ENCODE measurements around the gene AIFM2.

Gene AIFM2

DNA sequence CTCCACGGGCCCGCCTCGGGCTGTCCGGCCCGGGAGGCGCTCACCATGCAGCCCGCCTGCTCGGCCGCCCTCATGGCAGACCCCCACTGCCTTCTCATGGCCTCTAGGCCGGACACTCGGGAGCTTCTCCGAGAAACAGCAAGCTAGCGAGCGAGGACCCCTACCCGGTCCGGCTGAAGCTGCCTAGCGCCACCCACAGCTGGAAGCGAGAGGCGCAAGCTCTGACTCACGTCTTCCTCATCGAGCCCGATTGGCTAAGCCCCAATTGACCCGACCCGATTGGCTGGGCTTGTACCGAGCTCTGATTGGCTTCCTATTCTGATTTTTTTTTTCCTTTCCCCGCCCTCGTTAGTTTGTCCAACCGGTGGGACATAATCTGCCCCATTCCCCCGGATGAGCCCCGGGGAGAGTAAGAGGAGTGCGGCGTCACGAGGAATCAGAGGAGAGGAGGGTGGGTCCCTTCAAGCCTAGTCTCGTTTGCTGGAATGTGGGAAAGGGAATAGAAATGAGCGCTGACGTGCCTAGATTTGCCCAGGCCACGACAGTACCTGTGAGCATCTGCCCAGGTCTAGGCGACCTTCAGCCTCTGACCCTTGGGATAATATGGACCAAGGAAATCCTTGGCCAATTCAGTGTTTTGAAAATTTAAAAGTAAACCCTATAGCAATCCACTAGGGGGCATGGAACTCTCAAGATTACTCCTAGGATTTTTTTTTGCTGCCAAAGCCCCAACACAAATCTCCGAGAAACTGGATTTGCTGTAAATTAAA is 14.0 kb upstream of the AIFM2 start, which contains the start of gene TYSND1 (continued):
- TF ChIP-seq ZNF843 (tag by site-specific recombination; IDR thresholded peaks at IDR 0.05) (peak; percentile 30), ZNF501 (tag by site-specific recombination; IDR thresholded peaks at IDR 0.05) (peak; percentile 75; the same call in 1 of the 2 replicates), ZFP69B (tag by site-specific recombination; IDR thresholded peaks at IDR 0.05) (peak; percentile 95), ZNF654 (tag by site-specific recombination; IDR thresholded peaks at IDR 0.05; ENCODE audit: low read depth) (peak; percentile 52), SCRT1 (tag by site-specific recombination; IDR thresholded peaks at IDR 0.05; ENCODE audit: borderline replicate concordance) (peak; percentile 28; the same call in 1 of the 2 replicates), SP7 (tag by site-specific recombination; IDR thresholded peaks at IDR 0.05) (peak; percentile 84), GFI1B (tag by site-specific recombination; IDR thresholded peaks at IDR 0.05) (no peak), ZNF366 (tag by site-specific recombination; conservative IDR thresholded peaks at IDR 0.05) (peak; percentile 65), ZBTB17 (tag by site-specific recombination; IDR thresholded peaks at IDR 0.05) (peak; percentile 97), ZNF24 (tag by site-specific recombination; IDR thresholded peaks at IDR 0.05) (0 out of 2 replicates have a peak, but pooled peaks have one; percentile 27), ZXDB (tag by site-specific recombination; IDR thresholded peaks at IDR 0.05) (peak; percentile 76), GLIS2 (tag by site-specific recombination; IDR thresholded peaks at IDR 0.05) (peak; percentile 57; the same call in 1 of the 2 replicates), ZIC2 (tag by site-specific recombination; IDR thresholded peaks at IDR 0.05) (peak; percentile 6; the same call in 1 of the 2 replicates), ZBTB48 (tag by site-specific recombination; IDR thresholded peaks at IDR 0.05) (peak; percentile 39; the same call in 1 of the 2 replicates)
- TF ChIP-seq, protein P1, sequence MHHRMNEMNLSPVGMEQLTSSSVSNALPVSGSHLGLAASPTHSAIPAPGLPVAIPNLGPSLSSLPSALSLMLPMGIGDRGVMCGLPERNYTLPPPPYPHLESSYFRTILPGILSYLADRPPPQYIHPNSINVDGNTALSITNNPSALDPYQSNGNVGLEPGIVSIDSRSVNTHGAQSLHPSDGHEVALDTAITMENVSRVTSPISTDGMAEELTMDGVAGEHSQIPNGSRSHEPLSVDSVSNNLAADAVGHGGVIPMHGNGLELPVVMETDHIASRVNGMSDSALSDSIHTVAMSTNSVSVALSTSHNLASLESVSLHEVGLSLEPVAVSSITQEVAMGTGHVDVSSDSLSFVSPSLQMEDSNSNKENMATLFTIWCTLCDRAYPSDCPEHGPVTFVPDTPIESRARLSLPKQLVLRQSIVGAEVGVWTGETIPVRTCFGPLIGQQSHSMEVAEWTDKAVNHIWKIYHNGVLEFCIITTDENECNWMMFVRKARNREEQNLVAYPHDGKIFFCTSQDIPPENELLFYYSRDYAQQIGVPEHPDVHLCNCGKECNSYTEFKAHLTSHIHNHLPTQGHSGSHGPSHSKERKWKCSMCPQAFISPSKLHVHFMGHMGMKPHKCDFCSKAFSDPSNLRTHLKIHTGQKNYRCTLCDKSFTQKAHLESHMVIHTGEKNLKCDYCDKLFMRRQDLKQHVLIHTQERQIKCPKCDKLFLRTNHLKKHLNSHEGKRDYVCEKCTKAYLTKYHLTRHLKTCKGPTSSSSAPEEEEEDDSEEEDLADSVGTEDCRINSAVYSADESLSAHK (tag by site-specific recombination; IDR thresholded peaks at IDR 0.05): no peak
- TF ChIP-seq, protein P2, sequence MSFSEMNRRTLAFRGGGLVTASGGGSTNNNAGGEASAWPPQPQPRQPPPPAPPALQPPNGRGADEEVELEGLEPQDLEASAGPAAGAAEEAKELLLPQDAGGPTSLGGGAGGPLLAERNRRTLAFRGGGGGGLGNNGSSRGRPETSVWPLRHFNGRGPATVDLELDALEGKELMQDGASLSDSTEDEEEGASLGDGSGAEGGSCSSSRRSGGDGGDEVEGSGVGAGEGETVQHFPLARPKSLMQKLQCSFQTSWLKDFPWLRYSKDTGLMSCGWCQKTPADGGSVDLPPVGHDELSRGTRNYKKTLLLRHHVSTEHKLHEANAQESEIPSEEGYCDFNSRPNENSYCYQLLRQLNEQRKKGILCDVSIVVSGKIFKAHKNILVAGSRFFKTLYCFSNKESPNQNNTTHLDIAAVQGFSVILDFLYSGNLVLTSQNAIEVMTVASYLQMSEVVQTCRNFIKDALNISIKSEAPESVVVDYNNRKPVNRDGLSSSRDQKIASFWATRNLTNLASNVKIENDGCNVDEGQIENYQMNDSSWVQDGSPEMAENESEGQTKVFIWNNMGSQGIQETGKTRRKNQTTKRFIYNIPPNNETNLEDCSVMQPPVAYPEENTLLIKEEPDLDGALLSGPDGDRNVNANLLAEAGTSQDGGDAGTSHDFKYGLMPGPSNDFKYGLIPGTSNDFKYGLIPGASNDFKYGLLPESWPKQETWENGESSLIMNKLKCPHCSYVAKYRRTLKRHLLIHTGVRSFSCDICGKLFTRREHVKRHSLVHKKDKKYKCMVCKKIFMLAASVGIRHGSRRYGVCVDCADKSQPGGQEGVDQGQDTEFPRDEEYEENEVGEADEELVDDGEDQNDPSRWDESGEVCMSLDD (tag by site-specific recombination; IDR thresholded peaks at IDR 0.05): 0 out of 2 replicates have a peak, but pooled peaks have one; percentile 30
- TF ChIP-seq, protein P3, sequence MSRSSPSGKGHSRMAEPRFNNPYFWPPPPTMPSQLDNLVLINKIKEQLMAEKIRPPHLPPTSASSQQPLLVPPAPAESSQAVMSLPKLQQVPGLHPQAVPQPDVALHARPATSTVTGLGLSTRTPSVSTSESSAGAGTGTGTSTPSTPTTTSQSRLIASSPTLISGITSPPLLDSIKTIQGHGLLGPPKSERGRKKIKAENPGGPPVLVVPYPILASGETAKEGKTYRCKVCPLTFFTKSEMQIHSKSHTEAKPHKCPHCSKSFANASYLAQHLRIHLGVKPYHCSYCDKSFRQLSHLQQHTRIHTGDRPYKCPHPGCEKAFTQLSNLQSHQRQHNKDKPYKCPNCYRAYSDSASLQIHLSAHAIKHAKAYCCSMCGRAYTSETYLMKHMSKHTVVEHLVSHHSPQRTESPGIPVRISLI (tag by site-specific recombination; IDR thresholded peaks at IDR 0.05): peak; percentile 96

DNA sequence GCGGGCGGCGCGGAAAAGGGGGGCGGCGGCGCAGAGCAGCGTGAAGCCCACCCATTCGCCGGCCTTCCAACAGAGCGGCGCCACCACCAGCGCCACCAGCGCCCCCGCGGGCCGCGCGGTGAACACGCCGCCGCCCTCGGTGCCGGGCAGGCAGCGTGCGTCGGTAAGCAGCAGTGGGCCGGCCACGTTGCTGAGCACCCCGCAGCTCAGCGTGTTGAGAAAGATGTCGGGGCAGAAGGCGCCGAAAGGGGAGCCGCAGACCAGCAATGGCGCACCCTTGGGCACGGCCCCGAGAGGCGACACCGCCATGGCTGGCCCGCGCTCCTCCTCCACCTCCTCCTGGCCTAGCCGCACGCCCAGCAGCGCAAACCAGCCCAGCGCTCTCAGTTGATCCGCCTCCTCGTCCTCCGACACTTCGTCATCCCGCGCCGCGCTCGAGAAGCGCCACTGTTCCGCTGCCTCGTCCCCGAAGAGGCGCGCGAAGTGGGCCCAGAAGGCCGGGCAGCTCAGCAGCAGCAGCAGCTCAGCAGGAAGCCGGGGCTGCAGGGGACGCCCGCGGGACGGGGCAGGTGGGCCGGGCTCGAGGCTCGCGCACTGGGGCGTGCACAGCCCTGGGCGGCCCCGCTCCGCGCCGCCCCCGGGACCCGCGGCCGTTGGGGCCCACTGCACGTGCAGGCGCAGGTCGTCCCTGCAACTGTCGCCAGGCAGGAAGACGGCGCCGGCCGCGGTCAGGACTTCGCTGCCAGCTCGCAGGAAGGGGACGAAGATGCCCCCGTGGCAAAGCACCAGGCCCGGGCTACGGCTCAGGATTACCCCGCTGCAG is 13.3 kb upstream of the AIFM2 start:
- peak overlapping the region; percentile 84 for H3K27ac ChIP-seq (ENCODE audit: extremely low read depth, low read depth, low read length)
- H3K9me3 ChIP-seq (ENCODE audit: control insufficient read depth, insufficient read depth, low read depth, low read length): no peaks in the 10 kb centered on the region
- ChIA-PET POLR2A (interaction anchor here (0.5 to 3.6 kb wide), 50 partner anchors 8 to 1146 kb away, joined by 3 to 81 read pairs (median 4); partner anchors contain the start of genes AIFM2, EIF4EBP2, MACROH2A2 and PPA1), CTCF (interaction anchor here (0.6 to 3.8 kb wide), 48 partner anchors 8 to 1951 kb away, joined by 3 to 63 read pairs (median 4); partner anchors contain the start of genes AIFM2 and SAR1A)
- peaks cover 6 to 37% of the 10 kb centered on the region in 2 experiments; a peak in 2 of 3 replicates for H3K36me3 ChIP-seq (ENCODE audit: control insufficient read depth in 2 of 2, insufficient read depth in 1 of 2, low read length in 2 of 2)
- H3K4me3 ChIP-seq (ENCODE audit: low read depth, low read length): peak overlapping the region; percentile 64
- H3K4me1 ChIP-seq (ENCODE audit: control insufficient read depth, insufficient read depth, low read length): peaks cover 6% of the 10 kb centered on the region; the same call in 1 of the 2 replicates
- TF ChIP-seq ZNF76 (tag by site-specific recombination; IDR thresholded peaks at IDR 0.05; ENCODE audit: borderline replicate concordance, low read depth): no peak
- TF ChIP-seq, protein P4, sequence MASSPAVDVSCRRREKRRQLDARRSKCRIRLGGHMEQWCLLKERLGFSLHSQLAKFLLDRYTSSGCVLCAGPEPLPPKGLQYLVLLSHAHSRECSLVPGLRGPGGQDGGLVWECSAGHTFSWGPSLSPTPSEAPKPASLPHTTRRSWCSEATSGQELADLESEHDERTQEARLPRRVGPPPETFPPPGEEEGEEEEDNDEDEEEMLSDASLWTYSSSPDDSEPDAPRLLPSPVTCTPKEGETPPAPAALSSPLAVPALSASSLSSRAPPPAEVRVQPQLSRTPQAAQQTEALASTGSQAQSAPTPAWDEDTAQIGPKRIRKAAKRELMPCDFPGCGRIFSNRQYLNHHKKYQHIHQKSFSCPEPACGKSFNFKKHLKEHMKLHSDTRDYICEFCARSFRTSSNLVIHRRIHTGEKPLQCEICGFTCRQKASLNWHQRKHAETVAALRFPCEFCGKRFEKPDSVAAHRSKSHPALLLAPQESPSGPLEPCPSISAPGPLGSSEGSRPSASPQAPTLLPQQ (tag by site-specific recombination; IDR thresholded peaks at IDR 0.05): peak; percentile 96
- peak; percentile 34; the same call in 1 of the 2 replicates for TF ChIP-seq ZIC2 (tag by site-specific recombination; IDR thresholded peaks at IDR 0.05)
- TF ChIP-seq EGR2 (tag by site-specific recombination; IDR thresholded peaks at IDR 0.05; ENCODE audit: low read depth): peak; percentile 11; the same call in 1 of the 2 replicates
- TF ChIP-seq ZBTB17 (tag by site-specific recombination; IDR thresholded peaks at IDR 0.05): peak; percentile 36; the same call in 1 of the 2 replicates
- no peak for TF ChIP-seq ZNF423 (tag by site-specific recombination; IDR thresholded peaks at IDR 0.05)
- peak; percentile 29; the same call in 1 of the 2 replicates for TF ChIP-seq ZNF341 (tag by site-specific recombination; IDR thresholded peaks at IDR 0.05; ENCODE audit: low read depth)
- TF ChIP-seq YY2 (tag by site-specific recombination; IDR thresholded peaks at IDR 0.05): peak; percentile 92
- 0 out of 2 replicates have a peak, but pooled peaks have one; percentile 35 for TF ChIP-seq ZSCAN30 (tag by site-specific recombination; IDR thresholded peaks at IDR 0.05)
- TF ChIP-seq ZFP37 (tag by site-specific recombination; IDR thresholded peaks at IDR 0.05): 0 out of 2 replicates have a peak, but pooled peaks have one; percentile 23
- no peak for TF ChIP-seq ZEB2 (tag by site-specific recombination; IDR thresholded peaks at IDR 0.05)
- no peak for TF ChIP-seq GLI4 (tag by site-specific recombination; IDR thresholded peaks at IDR 0.05)
